GM23248 (cell line): ENCODE results near the gene STAT1.

Experiments
- EZH2 ChIP-seq: fragments of 200-600 bp; sonication (generic); IDR thresholded peaks from 2 replicates; pipeline ENCODE4 v1.6.1; 2018; ENCODE audit warnings: antibody characterized with exemption, mild to moderate bottlenecking; ENCODE audit not compliant: insufficient read depth, poor library complexity, severe bottlenecking
- EZH2phosphoT487 ChIP-seq: fragments of 200-600 bp; sonication (generic); IDR thresholded peaks from 2 replicates; pipeline ENCODE4 v1.6.1; 2018; ENCODE audit warnings: antibody characterized with exemption, moderate library complexity, mild to moderate bottlenecking, low read depth; ENCODE audit not compliant: insufficient read depth

DNA sequence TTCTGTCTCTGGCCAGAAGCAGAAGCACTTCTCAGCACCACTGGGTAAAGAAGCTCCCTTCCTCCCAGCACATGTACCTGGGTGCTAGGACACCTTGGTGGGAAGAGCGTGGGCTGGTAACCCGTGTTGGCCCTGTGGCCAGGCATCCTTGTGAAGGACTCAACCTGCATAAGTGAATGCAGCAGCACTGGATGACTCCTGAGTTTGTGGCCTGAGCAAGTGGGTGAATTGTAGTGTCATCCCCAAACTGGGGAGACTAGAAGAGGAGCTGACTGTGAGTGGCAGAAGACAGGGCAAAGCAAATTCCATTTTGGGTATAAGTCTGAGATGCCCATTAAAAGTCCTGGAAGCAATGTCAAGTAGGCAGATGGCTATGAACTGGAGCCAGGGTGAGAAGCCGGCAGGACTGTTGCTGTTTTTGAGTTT, 63.4 kb downstream of the STAT1 start:
- no peak for TF ChIP-seq EZH2
- no peak for TF ChIP-seq EZH2phosphoT487
